B cell (primary cell): ENCODE data around the gene SPART.

Experiments used
- CTCF ChIP-seq: fragments of 200-600 bp; IDR thresholded peaks from one replicate; pipeline ENCODE4 v1.8.0; 2022; ENCODE audit warnings: antibody characterized with exemption, mild to moderate bottlenecking
- EZH2 ChIP-seq: IDR thresholded peaks from 2 replicates; pipeline ENCODE4 v1.6.1; 2012; ENCODE audit warnings: borderline replicate concordance, low read depth, mild to moderate bottlenecking, moderate library complexity, low read length; ENCODE audit not compliant: insufficient read depth, poor library complexity, severe bottlenecking

DNA sequence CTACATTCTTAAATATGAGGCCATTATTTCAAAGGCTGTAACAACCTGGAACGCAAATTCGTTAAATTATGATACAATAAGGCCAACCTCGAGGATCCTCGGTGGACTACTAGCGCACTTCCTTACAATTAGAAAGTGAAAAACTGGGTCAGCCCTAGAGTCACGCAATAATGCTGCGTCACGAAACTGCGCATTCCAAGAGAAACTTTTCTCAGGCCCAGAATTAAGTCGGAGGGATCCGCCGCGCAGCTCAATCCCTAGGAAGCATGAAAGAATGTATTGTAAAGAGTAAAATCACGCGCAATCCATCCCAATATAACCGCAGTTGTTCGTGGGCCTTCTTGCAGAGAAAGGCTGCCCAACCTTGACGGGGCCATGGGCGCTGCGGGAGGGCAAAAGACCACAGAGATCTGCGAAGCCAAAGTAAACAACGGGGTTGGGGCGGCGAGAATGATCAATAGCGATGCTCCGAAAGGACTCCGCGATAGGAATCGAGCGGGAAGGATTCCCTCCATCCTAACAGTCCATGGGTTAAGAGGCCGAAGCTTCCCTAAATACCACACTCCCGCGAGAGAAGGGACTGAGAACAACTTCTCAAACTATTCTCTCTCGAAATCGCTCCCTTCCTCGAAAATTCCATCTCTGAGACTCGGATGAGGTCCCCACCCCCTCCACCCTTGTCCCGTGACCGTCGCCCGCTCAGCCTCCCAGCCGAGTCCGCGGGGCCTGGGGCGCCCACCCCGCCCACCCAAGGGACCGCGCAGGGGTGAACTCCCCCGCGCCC is 564 bp downstream of the SPART start:
- TF ChIP-seq CTCF (no peak), EZH2 (no peak)
